Fibroblast of lung (primary cell): ENCODE measurements around the gene NEK7.

ENCODE experiments used
- EZH2 ChIP-seq: IDR thresholded peaks from 2 replicates; pipeline ENCODE4 v1.5.1; 2012; ENCODE audit warnings: low read length, control low read depth, mild to moderate bottlenecking; ENCODE audit errors: missing control alignments
- TF ChIP-seq, protein P1 (sequence below), 2 donors: IDR thresholded peaks in 1 of 2; conservative IDR thresholded peaks in 1 of 2; 1 replicate in 1 of 2; 2 replicates in 1 of 2; pipeline ENCODE4 v1.5.1; 2011 to 2012; ENCODE audit warnings: low read length in 2 of 2, control low read depth in 1 of 2, inconsistent platforms in 1 of 2, low read depth in 1 of 2, mild to moderate bottlenecking in 1 of 2

DNA sequence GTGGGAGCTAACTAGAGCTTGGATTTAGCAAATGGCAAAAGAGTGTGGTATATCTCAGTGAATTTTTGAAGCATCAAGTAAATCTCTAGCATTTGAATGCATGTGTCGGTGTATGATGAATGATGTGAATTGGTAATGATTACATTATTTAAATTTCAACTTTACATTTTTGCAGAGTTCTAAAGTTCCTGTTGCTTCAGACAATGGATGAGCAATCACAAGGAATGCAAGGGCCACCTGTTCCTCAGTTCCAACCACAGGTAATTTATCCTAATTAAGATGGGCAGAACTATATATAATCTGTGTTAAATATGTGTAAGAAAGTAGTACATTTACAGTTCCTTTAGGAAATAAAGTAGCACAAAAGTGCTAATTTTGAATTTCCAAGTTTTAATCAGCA is 75.6 kb downstream of the NEK7 start:
- TF ChIP-seq, protein P1, sequence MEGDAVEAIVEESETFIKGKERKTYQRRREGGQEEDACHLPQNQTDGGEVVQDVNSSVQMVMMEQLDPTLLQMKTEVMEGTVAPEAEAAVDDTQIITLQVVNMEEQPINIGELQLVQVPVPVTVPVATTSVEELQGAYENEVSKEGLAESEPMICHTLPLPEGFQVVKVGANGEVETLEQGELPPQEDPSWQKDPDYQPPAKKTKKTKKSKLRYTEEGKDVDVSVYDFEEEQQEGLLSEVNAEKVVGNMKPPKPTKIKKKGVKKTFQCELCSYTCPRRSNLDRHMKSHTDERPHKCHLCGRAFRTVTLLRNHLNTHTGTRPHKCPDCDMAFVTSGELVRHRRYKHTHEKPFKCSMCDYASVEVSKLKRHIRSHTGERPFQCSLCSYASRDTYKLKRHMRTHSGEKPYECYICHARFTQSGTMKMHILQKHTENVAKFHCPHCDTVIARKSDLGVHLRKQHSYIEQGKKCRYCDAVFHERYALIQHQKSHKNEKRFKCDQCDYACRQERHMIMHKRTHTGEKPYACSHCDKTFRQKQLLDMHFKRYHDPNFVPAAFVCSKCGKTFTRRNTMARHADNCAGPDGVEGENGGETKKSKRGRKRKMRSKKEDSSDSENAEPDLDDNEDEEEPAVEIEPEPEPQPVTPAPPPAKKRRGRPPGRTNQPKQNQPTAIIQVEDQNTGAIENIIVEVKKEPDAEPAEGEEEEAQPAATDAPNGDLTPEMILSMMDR (conservative IDR thresholded peaks at IDR 0.05 in 1 of 2, IDR thresholded peaks at IDR 0.05 in 1 of 2; ENCODE audit: low read depth in 1 of 2, low read length in 2 of 2): no peak
- no peak for TF ChIP-seq EZH2
